GM18870 (cell line): ENCODE results near the gene ATF7.
A peak's percentile ranks its signal among the peaks of the same experiment; 100 is the strongest.

Experiments
- ATAC-seq: cut with Tn5 transposase; IDR thresholded peaks from one replicate; pipeline ENCODE4 v1.9.1; 2021; ENCODE audit warnings: moderate library complexity; ENCODE audit not compliant: unreplicated experiment

ATF7 gene

DNA sequence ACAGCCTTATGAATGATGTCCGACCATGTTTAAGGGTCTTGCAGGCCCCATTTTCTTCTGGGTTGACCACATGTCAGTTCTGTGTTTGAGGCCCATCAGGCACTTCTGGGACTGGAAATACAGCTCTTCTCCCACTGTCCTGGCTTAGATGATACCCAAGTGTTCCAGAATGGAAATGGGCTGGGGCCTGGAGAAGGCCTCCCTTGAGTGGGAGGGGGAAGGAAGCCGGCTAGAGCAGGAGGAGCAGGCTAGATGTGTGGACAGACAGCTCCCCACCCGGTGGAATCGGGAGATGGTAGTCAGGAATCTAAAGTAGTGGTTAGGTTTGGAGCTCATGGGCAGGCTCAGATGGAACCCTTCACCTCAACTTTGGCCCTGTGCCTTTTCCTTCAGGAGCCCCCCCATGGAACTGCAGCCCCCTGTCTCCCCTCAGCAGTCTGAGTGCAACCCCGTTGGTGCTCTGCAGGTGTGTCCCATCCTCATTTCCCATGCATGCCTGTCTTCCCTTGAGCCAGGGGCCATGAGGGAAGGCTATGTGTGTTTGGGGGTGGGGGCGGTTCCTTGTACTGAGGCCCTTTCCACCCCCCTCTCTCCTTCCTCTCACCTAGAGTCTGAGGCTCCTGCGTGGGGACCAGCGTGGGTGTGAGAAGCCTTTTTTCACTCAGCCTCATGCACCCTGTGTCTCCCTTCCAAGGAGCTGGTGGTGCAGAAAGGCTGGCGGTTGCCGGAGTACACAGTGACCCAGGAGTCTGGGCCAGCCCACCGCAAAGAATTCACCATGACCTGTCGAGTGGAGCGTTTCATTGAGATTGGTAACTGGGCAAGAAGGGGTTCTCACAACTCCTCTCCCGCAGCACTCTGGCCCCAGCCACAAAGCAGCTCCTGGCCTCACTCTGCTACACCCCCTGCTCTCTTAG lies 121.9 kb downstream of the ATF7 start:
- no peak for ATAC-seq

DNA sequence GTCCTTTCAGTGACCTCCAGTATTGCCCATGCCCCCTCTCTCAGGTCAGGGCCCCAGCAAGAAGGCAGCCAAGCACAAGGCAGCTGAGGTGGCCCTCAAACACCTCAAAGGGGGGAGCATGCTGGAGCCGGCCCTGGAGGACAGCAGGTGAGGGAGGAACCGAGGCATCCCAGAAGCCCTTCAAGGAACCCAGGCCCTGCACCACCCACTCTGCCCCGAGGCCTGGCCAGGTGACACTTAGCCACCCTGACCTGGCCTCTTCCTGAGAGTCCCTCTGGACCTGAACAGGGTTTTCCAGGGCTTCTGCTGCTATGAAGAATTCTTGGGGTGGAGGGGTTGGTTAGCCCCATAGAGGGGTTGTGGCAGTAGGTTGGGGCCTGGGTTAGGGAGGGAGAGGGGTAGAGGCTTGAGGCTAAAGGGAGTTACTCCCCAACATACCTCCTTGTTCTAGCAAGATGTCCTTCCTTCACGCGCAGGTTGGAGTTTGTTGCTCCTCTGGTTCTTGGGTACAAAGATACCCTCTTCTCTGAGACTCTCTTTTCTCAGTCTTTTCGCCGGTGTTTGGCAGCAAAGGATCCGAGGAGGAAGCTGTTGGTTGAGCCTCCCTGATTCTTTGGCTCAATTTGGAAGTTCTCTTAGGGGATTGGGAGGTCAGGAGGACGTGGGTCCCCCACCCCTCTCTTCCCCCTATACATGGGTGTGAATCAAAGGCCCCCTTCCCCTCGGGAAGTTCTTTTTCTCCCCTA lies 123.0 kb downstream of the ATF7 start:
- ATAC-seq = no peak

DNA sequence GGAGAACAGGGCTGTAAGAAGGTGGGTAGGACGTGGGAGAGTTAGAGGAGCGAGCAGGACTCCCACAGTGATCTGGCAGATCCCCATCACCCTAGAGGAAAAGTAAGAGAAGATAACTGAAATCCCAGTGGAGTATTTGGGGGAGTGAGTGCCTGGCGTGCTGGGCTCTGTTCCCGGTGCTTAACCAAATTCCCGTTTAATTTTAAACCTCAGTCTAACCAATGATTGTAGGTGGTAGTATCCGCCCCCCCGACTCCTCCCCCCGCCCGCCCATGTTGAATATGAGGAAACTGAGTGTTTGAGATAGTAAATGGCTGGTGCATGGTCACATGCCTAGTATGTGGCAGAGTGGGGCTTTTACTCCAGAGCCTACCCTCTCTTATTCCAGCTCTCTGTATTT lies 123.9 kb downstream of the ATF7 start:
- ATAC-seq = no peak

GRCh38 chr12:53501615-53502181 lies 124.5 kb downstream of the ATF7 start:
- ATAC-seq = no peak

DNA sequence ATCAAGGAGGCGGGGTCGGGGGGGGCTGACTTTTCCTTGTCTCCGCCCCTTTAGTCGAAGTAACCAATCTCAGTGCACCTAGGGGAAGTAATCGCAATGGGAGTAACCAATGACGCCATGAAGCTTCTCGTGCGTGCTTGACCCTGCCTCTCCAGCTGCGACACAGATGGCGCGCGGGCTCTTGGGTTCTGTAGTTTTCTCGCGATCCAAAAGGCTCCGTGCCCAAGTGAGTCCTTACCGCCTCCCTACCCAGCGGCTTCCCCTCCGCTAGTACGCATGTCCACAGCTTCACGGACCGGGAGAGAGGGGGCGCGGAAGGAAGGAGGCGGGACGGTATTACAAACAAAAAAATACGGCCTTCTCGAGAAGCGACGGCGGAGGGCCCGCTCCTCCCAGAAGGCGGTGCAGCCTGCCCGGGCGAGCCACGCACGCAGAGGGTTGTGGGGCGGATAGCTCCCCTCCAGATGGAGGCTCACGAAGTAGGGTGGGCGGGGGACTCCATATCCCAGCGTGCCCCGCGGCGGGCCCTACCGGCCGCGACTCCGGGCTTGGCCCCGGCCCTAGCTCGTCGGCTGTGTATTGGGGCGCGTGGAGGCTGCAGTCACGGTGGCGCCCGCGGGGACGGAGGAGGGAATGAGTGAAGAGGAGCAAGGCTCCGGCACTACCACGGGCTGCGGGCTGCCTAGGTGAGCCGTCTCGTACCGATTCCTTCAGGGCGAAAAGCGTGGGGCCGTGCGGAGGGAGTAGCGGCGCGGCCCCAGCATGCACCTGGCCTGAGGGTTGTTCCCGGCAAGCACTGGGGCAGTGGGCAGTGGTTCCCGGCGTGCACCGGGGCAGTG lies 125.2 kb downstream of the ATF7 start, which contains the start of gene TARBP2:
Gene TARBP2, plus strand, starts transcription at position 508 of the 839 bp plus-strand sequence. Its CDS starts 126 bp downstream, at position 634.
- peak; percentile 79 for ATAC-seq

DNA sequence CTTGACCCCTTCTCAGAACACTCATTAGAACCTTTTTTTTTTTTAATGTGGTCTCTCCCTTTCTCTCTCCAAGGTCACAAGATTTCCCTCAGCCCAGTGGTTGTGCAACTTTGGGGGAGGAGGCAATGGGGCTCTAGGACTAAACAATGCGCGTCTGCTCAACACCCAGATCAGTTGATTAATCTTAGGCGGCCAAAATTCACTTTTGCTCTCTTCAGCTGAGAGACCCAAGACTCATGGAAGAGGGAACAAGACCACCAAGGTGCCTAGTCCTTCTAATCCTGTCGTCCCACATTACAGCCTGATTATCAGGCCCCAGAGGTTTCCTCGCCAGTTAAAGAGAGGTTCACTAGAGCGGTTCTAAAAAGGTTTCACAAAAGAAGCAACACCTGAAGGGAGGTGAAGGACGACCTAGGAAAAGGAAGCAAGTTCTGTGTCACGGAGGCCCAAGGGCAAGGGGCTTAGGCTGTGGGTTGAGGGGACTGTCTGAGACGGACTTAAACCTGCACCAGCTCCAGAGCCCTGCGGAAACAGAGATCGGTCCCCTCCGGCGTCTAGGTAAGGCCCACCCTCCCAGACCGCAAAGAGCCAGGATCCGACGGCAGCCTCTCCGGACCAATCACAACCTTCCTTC lies 125.9 kb downstream of the ATF7 start:
- ATAC-seq = no peak

DNA sequence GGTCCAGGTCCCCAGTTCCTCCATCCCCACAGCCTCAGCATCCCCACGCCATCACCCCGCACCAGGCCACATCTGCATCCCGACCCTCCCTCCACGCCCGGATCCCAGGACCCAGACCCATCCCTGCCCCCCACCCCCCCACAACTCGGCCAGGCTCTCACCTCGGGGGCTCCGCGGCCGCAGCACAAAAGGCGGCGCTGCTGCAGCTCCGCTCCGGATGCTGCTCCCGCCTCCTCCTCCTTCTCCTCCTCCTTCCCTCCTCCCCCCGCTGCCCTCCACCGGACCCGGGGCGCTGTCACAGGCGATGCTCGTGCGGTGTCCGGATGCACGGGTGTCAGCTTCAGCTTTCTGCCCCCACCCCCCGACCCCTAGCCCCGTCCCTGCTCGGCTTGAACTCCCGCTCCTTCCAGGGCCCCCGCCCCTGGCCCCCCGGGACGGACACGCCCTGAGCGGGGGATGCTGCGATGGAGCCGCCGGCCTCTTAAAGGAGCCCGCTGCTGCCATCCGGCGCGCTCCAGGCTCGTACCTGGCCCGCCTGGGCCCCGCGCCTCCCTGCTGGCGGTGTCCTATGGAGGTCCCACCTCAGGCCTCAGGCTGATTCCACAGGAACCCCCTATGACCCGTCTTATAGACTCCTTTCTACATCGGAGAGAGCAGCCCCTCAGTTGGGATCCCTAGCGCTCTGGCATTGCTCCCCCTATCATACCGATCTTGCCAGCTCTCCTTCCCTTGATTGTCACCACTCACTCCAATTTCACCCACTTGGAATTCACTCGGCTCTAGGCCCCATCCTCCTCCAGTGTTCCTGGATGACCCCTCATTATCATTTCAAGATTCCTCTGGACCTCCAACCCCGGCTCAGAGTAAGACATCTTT lies 126.7 kb downstream of the ATF7 start, which contains the start of gene MAP3K12:
Gene MAP3K12, minus strand, starts transcription at position 193 of the 876 bp plus-strand sequence. CDS start 12,067 bp downstream, outside the sequence.
- no peak for ATAC-seq

GRCh38 chr12:53498235-53498630 lies 127.9 kb downstream of the ATF7 start:
- ATAC-seq = no peak

DNA sequence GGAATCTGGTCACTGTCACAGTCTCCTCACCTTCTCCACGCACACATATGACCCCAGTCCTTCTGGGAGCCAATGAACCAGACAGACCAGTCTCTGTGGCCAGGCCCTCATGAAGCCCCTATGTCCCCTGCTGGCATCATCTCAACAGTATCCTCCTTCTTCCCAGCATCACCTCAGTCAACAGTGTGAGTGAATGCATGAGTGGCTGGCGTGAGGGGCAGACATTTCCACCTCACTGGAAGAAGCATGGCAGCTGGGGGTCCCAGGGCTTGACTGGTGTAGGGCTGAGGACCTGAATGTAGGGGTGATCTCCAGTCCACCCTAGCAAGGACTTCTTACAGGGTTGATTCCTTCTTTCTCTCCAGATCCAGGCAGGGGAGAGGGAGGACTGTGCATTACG lies 128.7 kb downstream of the ATF7 start:
- no peak for ATAC-seq

DNA sequence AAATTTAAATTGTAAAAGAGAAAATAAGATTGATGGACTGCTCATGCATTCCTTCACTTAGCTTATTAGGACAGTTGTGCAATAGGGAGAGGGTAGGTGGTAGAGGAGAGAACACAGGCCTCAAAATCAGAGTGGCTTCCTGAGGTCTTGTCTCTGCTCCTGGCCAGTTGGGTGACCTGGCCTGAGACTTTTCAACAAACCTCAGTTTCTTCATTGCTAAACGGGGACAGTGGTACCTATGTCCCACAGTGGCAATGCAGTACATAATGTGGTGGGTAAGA lies 129.5 kb downstream of the ATF7 start:
- ATAC-seq = no peak

DNA sequence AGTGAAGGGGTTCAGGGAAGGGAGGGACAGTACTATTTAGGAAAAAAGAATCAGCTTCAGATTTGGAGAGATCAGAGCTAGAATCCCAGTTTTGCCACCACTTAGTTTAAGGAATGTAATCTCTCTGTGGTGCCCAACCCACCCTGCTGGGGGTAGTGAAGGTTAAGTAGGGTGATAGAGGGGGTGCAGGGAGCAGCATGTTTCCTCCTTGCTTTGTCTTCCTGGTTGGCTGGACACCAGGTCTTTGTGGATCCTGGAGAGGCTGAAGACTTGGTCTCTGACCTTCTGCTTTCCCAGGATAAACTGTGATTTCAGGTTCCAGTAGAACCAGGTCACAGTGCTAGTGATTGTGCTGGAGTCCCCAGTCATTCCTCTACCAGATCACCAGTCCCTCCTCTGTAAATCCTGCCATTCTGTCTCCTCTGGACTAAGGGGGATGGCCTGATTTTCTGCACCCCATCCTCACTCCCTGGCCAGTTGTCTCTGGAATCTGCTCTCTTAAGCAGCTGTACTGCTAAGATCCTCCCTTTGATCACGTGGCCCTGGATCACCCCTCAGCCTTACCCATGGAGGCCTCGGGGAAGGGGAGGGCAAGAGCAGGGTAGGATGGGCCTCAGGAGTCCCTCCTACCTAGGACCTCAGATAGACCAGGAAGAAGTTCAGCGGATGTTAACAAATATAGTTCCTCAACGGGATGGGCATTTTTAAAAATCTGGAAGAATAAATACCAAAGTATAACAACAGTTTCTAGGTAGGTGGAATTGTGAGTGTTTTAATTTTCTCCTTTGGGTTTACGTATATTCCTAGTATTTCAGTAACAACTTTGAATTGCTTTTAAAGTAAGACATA lies 130.1 kb downstream of the ATF7 start:
- ATAC-seq = no peak

GRCh38 chr12:53493610-53494391 lies 132.4 kb downstream of the ATF7 start:
- ATAC-seq = no peak

- no peak for ATAC-seq
Observed at GRCh38 chr12:53492830-53493609, 133.2 kb downstream of the ATF7 start.

GRCh38 chr12:53492188-53492587 lies 134.0 kb downstream of the ATF7 start:
- ATAC-seq = no peak

DNA sequence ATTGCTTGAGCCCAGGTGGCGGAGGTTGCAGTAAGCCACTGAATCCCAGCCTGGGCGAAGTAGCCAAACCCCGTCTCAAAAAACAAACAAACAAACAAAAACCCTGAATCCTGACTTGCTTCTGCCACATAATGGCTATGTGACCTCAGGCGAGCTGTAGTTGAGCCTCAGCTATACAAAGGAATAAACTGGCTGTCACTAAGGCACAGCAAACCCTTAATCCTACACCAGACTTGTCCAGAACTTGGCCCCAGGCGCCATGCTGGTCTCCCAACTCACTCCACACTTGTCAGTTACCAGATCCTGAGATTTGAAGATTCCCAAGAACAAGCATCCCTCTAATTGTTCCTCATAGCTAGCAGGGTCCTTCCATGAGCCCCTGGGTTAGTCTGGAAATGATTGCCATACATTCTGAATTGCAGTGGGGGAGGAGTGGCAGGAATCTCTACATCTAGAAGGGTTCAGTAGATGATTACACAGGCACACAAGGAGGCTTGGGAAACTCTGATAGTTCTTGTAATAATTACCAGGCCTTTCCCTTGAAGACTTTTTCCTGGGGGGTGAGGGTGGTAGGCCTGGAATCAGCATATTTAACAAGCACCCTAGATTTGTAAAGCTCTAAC lies 136.8 kb downstream of the ATF7 start:
- ATAC-seq = no peak

GRCh38 chr12:53486736-53487487 lies 139.3 kb downstream of the ATF7 start:
- ATAC-seq = no peak
